Measurements from ENCODE around the gene SPPL3. TPM values are rescaled to one million over a fixed set of nuclear protein-coding genes. Genes with fewer than 3 reads are reported as not detected.

The SPPL3 gene
- total RNA-seq, 1 donor from 2014 or later, result 25.8 TPM

- H3K27me3 ChIP-seq, result no peaks in the 10 kb centered on the region
- peaks cover 3% of the 10 kb centered on the region for H3K4me1 Mint-ChIP-seq
- H3K27me3 Mint-ChIP-seq (ENCODE audit: insufficient read depth, low read depth), result no peaks in the 10 kb centered on the region
- no peaks in the 10 kb centered on the region for H3K36me3 ChIP-seq
- TF ChIP-seq EZH2 (IDR thresholded peaks at IDR 0.05) (no peak), EZH2phosphoT487 (IDR thresholded peaks at IDR 0.05) (no peak), CTCF (IDR thresholded peaks at IDR 0.05) (no peak)
- no peaks in the 10 kb centered on the region for H3F3A ChIP-seq (ENCODE audit: low read depth)
- H3K4me3 Mint-ChIP-seq, result no peak overlapping the region
- peaks cover 6% of the 10 kb centered on the region for H3K36me3 Mint-ChIP-seq
- no peak overlapping the region for H3K9ac ChIP-seq
- H3K27ac Mint-ChIP-seq, result no peak overlapping the region
- H3K4me3 ChIP-seq, result no peak overlapping the region
- no peaks in the 10 kb centered on the region for H3K4me1 ChIP-seq
- H3K4me2 ChIP-seq, result no peak overlapping the region
- H3K79me2 ChIP-seq (ENCODE audit: low read depth), result peaks cover 92% of the 10 kb centered on the region
- H3K9me3 ChIP-seq (ENCODE audit: low read depth), result no peaks in the 10 kb centered on the region
- no peak overlapping the region for H2AFZ ChIP-seq (replicated peaks)
- DNase-seq (ENCODE audit: low spot score), result no peak
- H3K9me3 Mint-ChIP-seq, result peaks cover 5% of the 10 kb centered on the region
- peaks cover 20% of the 10 kb centered on the region for H4K20me1 ChIP-seq (ENCODE audit: low read depth)
- H3K27ac ChIP-seq, result no peak overlapping the region
Observed at GRCh38 chr12:120879102-120879501, 25.1 kb downstream of the SPPL3 start.

DNA sequence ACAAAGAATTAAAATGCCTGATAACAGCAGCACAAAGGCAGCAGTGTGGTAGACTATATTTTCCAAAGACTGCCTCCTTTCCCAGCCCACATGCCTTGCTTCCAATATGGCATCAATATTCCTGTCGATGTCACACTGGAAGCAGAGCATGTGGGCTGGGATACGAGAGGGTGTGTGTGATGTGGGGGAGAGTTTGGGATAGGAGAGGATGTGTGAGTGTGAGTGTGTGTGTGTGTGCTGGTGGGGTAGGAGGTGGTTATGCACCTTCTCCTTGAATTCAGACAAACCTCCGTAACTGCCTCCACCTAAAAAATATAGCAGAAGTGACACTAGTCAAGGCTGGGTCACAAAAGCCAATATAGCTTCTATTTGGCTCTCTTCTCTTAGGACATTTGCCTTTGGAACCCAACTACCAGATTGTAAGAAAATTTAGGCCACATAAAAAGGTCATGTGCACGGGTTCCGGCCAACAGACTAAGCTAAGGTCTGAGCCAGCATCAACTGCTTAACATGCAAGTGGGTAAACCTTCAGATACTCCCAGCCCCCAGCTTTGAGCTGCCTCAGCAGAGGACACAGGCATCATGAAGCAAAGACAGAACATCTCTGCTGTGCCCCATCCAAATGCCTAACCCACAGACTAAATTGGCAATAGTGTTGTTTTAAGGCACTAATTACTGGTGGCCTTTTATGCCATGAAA lies 29.5 kb downstream of the SPPL3 start:
- peaks cover 31% of the 10 kb centered on the region for H4K20me1 ChIP-seq (ENCODE audit: low read depth)
- H3K27ac Mint-ChIP-seq, result no peak overlapping the region
- no peaks in the 10 kb centered on the region for H3K9me3 ChIP-seq (ENCODE audit: low read depth)
- DNase-seq (ENCODE audit: low spot score), result no peak
- H3K9me3 Mint-ChIP-seq, result peaks cover 5% of the 10 kb centered on the region
- TF ChIP-seq EZH2phosphoT487 (IDR thresholded peaks at IDR 0.05), result no peak
- TF ChIP-seq CTCF (IDR thresholded peaks at IDR 0.05), result no peak
- TF ChIP-seq EZH2 (IDR thresholded peaks at IDR 0.05), result no peak
- H3K27me3 Mint-ChIP-seq (ENCODE audit: insufficient read depth, low read depth), result no peaks in the 10 kb centered on the region
- H3K9ac ChIP-seq, result no peak overlapping the region
- no peak overlapping the region for H3K4me2 ChIP-seq
- H3K4me3 Mint-ChIP-seq, result no peak overlapping the region
- H3K27me3 ChIP-seq, result no peaks in the 10 kb centered on the region
- no peaks in the 10 kb centered on the region for H3F3A ChIP-seq (ENCODE audit: low read depth)
- peaks cover 4% of the 10 kb centered on the region for H3K4me1 ChIP-seq
- peaks cover 4% of the 10 kb centered on the region for H3K36me3 Mint-ChIP-seq
- H3K4me1 Mint-ChIP-seq, result peaks cover 16% of the 10 kb centered on the region
- H3K4me3 ChIP-seq, result no peak overlapping the region
- H3K36me3 ChIP-seq, result no peaks in the 10 kb centered on the region
- H2AFZ ChIP-seq (replicated peaks), result no peak overlapping the region
- no peak overlapping the region for H3K27ac ChIP-seq
- H3K79me2 ChIP-seq (ENCODE audit: low read depth), result peaks cover 91% of the 10 kb centered on the region

GRCh38 chr12:120873226-120873625 lies 30.9 kb downstream of the SPPL3 start:
- Histone ChIP-seq H3K9me3 (ENCODE audit: low read depth) (no peaks in the 10 kb centered on the region), H3K79me2 (ENCODE audit: low read depth) (peaks cover 93% of the 10 kb centered on the region), H4K20me1 (ENCODE audit: low read depth) (peaks cover 31% of the 10 kb centered on the region), H3K27me3 (no peaks in the 10 kb centered on the region), H3K9ac (no peak overlapping the region), H3K4me1 (peaks cover 4% of the 10 kb centered on the region), H3F3A (ENCODE audit: low read depth) (no peaks in the 10 kb centered on the region), H3K4me2 (no peak overlapping the region), H2AFZ (replicated peaks) (no peak overlapping the region), H3K27ac (no peak overlapping the region), H3K36me3 (no peaks in the 10 kb centered on the region), H3K4me3 (no peak overlapping the region)
- H3K4me1 Mint-ChIP-seq, result peaks cover 16% of the 10 kb centered on the region
- H3K36me3 Mint-ChIP-seq, result peaks cover 4% of the 10 kb centered on the region
- H3K27ac Mint-ChIP-seq, result no peak overlapping the region
- no peaks in the 10 kb centered on the region for H3K27me3 Mint-ChIP-seq (ENCODE audit: insufficient read depth, low read depth)
- H3K9me3 Mint-ChIP-seq, result peaks cover 5% of the 10 kb centered on the region
- no peak for TF ChIP-seq EZH2 (IDR thresholded peaks at IDR 0.05)
- TF ChIP-seq EZH2phosphoT487 (IDR thresholded peaks at IDR 0.05), result no peak
- TF ChIP-seq CTCF (IDR thresholded peaks at IDR 0.05), result no peak
- no peak for DNase-seq (ENCODE audit: low spot score)
- no peak overlapping the region for H3K4me3 Mint-ChIP-seq
